Progenitor cell of endocrine pancreas (in vitro differentiated cells): ENCODE measurements around the gene UBE2L3. TPM values are rescaled to one million over a fixed set of nuclear protein-coding genes. Genes with fewer than 3 reads are reported as not detected.
A peak's percentile ranks its signal among the peaks of the same experiment; 100 is the strongest.

Source experiments
- DNase-seq: peaks from one replicate; pipeline ENCODE4 v3.0.0; 2021; ENCODE audit warnings: low spot score; ENCODE audit not compliant: unreplicated experiment
- H3K27ac Mint-ChIP-seq: 2 replicates; pipeline ENCODE4 v1.8.0; 2021; ENCODE audit warnings: mild to moderate bottlenecking, moderate library complexity, mixed read lengths
- H3K27me3 Mint-ChIP-seq: 2 replicates; pipeline ENCODE4 v1.8.0; 2021; ENCODE audit warnings: mixed read lengths
- H3K36me3 Mint-ChIP-seq: 2 replicates; pipeline ENCODE4 v1.8.0; 2022; ENCODE audit warnings: mixed read lengths; ENCODE audit not compliant: insufficient read depth
- H3K4me1 Mint-ChIP-seq: 2 replicates; pipeline ENCODE4 v1.8.0; 2021; ENCODE audit warnings: low read depth, mixed read lengths
- H3K4me3 Mint-ChIP-seq: 2 replicates; pipeline ENCODE4 v1.8.0; 2021; ENCODE audit warnings: low read depth, mild to moderate bottlenecking, moderate library complexity, mixed read lengths
- H3K9me3 Mint-ChIP-seq: 2 replicates; pipeline ENCODE4 v1.8.0; 2021; ENCODE audit warnings: low read depth, mixed read lengths
- CTCF ChIP-seq: fragments of 200-600 bp; sonication (generic); IDR thresholded peaks from one replicate; pipeline ENCODE4 v1.5.0; 2021; ENCODE audit warnings: antibody characterized with exemption, mild to moderate bottlenecking; ENCODE audit not compliant: unreplicated experiment
- total RNA-seq: library from RNA; stranded (reverse); gene quantifications from 2 replicates; pipeline ENCODE4 v1.2.1, GENCODE V29; 2021

The UBE2L3 gene
- total RNA-seq, 1 donor from 2014 or later: 67.4 TPM

- Mint-ChIP-seq H3K4me3 (peak within 1 kb of the TSS; percentile 87), H3K27ac (peak within 1 kb of the TSS; percentile 94), H3K4me1 (peaks cover 2% of the 10 kb centered on the region), H3K36me3 (peaks cover 12% of the 10 kb centered on the region), H3K9me3 (no peaks in the 10 kb centered on the region), H3K27me3 (no peaks in the 10 kb centered on the region)
- TF ChIP-seq CTCF: peak; percentile 88
- DNase-seq: peak; percentile 95
Measured at GRCh38 chr22:21629255-21630149, 62.0 kb downstream of the UBE2L3 start, which contains the start of gene YDJC. YDJC (minus strand) TSS chr22:21630022; CDS start chr22:21630014, 8 bp downstream.

DNA sequence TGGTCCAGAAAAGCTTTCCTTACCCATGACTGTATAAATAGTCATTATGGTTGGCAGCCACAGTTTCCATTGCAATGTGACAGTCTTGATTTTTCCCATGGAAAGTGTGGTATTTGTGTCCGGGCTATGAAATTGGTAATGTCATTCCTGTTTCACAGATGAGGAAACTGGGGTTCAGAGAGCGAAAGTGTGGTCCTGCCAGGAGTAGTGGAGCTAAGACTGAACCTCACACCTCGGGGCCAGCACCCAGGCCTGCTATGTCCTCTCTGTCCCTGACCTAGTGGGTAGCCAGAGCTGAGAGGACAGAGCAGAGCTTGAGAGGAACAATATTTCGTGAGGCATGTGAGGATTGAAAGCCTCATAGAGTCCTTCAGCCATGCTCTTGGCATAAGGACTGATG, 63.5 kb downstream of the UBE2L3 start:
- peaks cover 2% of the 10 kb centered on the region for H3K4me1 Mint-ChIP-seq
- no peak overlapping the region for H3K27ac Mint-ChIP-seq
- no peaks in the 10 kb centered on the region for H3K27me3 Mint-ChIP-seq
- no peaks in the 10 kb centered on the region for H3K9me3 Mint-ChIP-seq
- no peak for DNase-seq
- TF ChIP-seq CTCF: no peak
- no peak overlapping the region for H3K4me3 Mint-ChIP-seq
- H3K36me3 Mint-ChIP-seq: peaks cover 9% of the 10 kb centered on the region

- Mint-ChIP-seq H3K9me3 (no peaks in the 10 kb centered on the region), H3K27me3 (no peaks in the 10 kb centered on the region), H3K4me1 (peaks cover 2% of the 10 kb centered on the region), H3K36me3 (peaks cover 7% of the 10 kb centered on the region), H3K27ac (no peak within 1 kb of the TSS), H3K4me3 (no peak within 1 kb of the TSS)
- no peak for TF ChIP-seq CTCF
- no peak for DNase-seq
Measured at GRCh38 chr22:21632237-21632895, 64.9 kb downstream of the UBE2L3 start, which contains the start of gene CCDC116. CCDC116 (plus strand) TSS chr22:21632760; CDS start chr22:21633182, 422 bp downstream.

DNA sequence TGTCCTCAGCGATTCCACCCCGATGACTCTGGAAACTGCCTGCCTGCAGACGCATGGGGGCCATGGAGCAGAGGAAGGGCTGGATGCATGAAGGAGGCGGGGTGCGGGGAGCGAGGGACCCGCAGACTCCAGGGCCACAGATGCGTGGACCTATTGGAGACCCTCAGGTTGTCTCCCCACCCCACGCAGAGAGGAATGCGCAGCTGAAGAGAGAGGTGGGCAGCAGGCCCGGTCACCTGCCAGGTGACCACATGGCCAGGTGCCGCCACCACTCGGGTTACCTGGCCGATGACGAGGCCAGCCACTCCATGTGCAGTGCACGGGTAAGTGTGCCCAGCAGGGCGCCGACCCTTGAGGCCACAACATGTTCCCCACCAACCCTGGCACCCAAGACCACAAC, 65.4 kb downstream of the UBE2L3 start:
- Mint-ChIP-seq H3K4me1 (peaks cover 2% of the 10 kb centered on the region), H3K27ac (no peak overlapping the region)

More for the DNA sequence above, 65.4 kb downstream of the UBE2L3 start:
- H3K36me3 Mint-ChIP-seq: peaks cover 5% of the 10 kb centered on the region
- H3K4me3 Mint-ChIP-seq: no peak overlapping the region
- TF ChIP-seq CTCF: no peak
- no peaks in the 10 kb centered on the region for H3K27me3 Mint-ChIP-seq
- DNase-seq: no peak
- no peaks in the 10 kb centered on the region for H3K9me3 Mint-ChIP-seq
